Measurements from ENCODE around the gene ADD1.
A peak's percentile ranks its signal among the peaks of the same experiment; 100 is the strongest.
"Not testable (repeated sequence)": the region's sequence is repeated elsewhere in the genome, so short reads cannot be mapped to it uniquely, and the experiment has no call there.

ADD1 gene

GRCh38 chr4:2944586-2945526, 101.2 kb downstream of the ADD1 start:
- Histone ChIP-seq H3K4me3 (replicated peaks; ENCODE audit: low read depth, low read length) (no peak overlapping the region), H3K36me3 (ENCODE audit: control insufficient read depth, insufficient read depth, low read length) (peaks cover 69% of the 10 kb centered on the region), H3K27me3 (replicated peaks; ENCODE audit: control insufficient read depth, insufficient read depth, low read length) (no peaks in the 10 kb centered on the region)
- no peak for TF ChIP-seq CTCF (IDR thresholded peaks at IDR 0.05; ENCODE audit: insufficient read depth, low read length, poor library complexity, severe bottlenecking)
- DNase-seq (ENCODE audit: extremely low read depth, insufficient read length), result no peak

GRCh38 chr4:2945619-2946604, 102.3 kb downstream of the ADD1 start:
- H3K36me3 ChIP-seq (ENCODE audit: control insufficient read depth, insufficient read depth, low read length), result peaks cover 65% of the 10 kb centered on the region
- DNase-seq (ENCODE audit: extremely low read depth, insufficient read length); H3K27me3 ChIP-seq (replicated peaks; ENCODE audit: control insufficient read depth, insufficient read depth, low read length); H3K4me3 ChIP-seq (replicated peaks; ENCODE audit: low read depth, low read length): not testable (repeated sequence)

- no peaks in the 10 kb centered on the region for H3K27me3 ChIP-seq (replicated peaks; ENCODE audit: control insufficient read depth, insufficient read depth, low read length)
- no peak for TF ChIP-seq CTCF (IDR thresholded peaks at IDR 0.05; ENCODE audit: insufficient read depth, low read length, poor library complexity, severe bottlenecking)
- DNase-seq (ENCODE audit: extremely low read depth, insufficient read length), result no peak
- H3K36me3 ChIP-seq (ENCODE audit: control insufficient read depth, insufficient read depth, low read length), result peaks cover 62% of the 10 kb centered on the region
- H3K4me3 ChIP-seq (replicated peaks; ENCODE audit: low read depth, low read length), result no peak overlapping the region
These were observed 103.4 kb downstream of the ADD1 start for GRCh38 chr4:2946812-2947600.

- no peak for TF ChIP-seq CTCF (IDR thresholded peaks at IDR 0.05; ENCODE audit: insufficient read depth, low read length, poor library complexity, severe bottlenecking)
- no peak for DNase-seq (ENCODE audit: extremely low read depth, insufficient read length)
- Histone ChIP-seq H3K27me3 (replicated peaks; ENCODE audit: control insufficient read depth, insufficient read depth, low read length) (no peaks in the 10 kb centered on the region), H3K36me3 (ENCODE audit: control insufficient read depth, insufficient read depth, low read length) (peaks cover 63% of the 10 kb centered on the region), H3K4me3 (replicated peaks; ENCODE audit: low read depth, low read length) (no peak overlapping the region)
These were observed 104.3 kb downstream of the ADD1 start for GRCh38 chr4:2947926-2948325.

- no peaks in the 10 kb centered on the region for H3K27me3 ChIP-seq (replicated peaks; ENCODE audit: control insufficient read depth, insufficient read depth, low read length)
- no peak for DNase-seq (ENCODE audit: extremely low read depth, insufficient read length)
- TF ChIP-seq CTCF (IDR thresholded peaks at IDR 0.05; ENCODE audit: insufficient read depth, low read length, poor library complexity, severe bottlenecking), result peak; percentile 60
- H3K4me3 ChIP-seq (replicated peaks; ENCODE audit: low read depth, low read length), result no peak overlapping the region
- peaks cover 57% of the 10 kb centered on the region for H3K36me3 ChIP-seq (ENCODE audit: control insufficient read depth, insufficient read depth, low read length)
These were observed 105.5 kb downstream of the ADD1 start for GRCh38 chr4:2948895-2949781.
